HG03521 (cell line): Measurements from ENCODE around the gene CHAT.

Source experiments
- ATAC-seq: cut with Tn5 transposase; IDR thresholded peaks from one replicate; pipeline ENCODE4 v1.9.1; 2021; ENCODE audit warnings: mild to moderate bottlenecking, moderate library complexity; ENCODE audit not compliant: unreplicated experiment

Gene CHAT

DNA sequence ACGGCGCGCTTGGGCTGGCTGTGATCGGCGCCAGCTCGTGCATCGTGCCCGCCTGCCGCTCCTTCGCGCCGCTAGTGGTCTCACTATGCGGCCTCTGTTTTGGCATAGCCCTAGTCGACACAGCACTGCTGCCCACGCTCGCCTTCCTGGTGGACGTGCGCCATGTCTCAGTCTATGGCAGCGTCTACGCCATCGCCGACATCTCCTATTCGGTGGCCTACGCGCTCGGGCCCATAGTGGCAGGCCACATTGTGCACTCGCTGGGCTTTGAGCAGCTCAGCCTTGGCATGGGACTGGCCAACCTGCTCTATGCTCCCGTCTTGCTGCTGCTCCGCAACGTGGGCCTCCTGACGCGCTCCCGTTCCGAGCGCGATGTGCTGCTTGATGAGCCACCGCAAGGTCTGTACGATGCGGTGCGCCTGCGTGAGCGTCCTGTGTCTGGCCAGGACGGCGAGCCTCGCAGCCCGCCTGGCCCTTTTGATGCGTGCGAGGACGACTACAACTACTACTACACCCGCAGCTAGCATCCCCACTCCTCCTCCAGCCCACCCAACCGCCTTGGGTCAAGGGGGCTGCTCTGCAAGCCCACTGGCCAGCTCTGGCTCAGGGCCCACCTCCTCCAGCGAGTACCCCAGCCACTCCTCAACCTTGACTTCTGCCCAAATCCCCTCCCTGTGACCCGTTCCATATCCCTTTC is 1.9 kb upstream of the CHAT start:
- ATAC-seq, result no peak

DNA sequence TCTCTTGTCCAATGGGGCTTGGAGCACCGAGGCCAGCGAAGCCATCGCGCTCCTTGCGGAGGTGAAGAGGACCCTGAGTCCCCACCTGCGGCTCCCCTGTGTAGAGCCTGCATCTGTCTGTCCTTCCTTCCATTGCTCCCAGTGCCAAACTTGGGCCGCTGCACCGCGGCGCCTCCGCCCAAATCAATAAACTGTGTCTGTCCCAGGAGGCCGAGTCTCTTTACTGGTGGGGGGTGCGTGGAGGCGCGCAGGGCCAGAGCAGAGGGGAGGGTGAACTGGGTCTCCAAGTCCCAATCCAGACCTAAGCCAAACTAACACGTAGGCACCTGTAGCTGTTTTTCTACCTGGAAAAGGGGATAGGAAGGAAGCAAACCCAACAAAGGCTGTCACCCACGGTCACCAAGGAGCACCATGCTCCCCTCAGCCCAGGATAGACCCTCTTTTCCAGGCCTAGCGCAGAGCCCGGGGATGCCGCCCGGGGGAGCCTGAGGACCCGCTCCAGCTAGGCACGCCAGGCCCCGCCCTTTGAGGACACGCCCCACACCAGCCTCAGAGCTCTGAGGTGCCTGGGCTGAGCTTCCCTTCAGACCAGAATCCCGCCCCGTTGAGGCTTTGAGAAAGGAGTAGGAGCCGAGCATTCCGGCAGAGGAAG is 1.2 kb upstream of the CHAT start:
- no peak for ATAC-seq

DNA sequence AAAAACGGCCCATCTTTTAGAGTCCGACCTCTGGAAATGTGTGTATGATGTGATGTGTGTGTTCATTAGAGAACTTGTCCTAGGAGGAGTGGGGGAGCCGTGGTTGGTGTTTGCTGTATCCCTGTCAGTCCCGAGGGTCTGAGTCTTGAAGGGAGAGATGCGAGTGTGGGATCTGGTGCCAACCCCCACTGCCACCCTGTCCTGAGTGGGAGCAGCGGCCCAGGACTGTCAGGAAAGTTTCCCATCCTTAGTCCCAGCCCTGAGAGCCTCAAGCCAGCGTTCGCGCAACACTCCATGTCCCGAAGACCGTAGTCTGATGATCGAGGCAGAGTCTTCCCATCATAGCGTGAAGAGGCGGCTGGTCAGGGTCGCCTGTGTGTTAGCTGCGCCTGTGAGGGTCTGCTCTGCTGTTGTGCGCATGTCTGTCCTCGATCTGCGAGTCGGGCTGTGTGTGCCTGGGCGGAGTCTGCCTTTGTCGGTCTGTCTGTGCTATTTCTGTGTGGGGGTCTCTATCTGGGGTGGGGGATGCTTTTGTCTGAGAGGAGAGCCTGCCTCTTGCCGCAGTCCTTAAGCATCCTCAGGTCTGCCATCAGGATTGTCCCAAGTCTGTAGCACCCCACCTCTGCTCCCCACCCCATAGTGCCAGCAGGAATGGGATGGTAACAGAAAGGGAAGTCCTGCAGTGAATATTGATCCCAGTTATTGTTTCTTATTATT is 514 bp upstream of the CHAT start:
- ATAC-seq, result no peak

DNA sequence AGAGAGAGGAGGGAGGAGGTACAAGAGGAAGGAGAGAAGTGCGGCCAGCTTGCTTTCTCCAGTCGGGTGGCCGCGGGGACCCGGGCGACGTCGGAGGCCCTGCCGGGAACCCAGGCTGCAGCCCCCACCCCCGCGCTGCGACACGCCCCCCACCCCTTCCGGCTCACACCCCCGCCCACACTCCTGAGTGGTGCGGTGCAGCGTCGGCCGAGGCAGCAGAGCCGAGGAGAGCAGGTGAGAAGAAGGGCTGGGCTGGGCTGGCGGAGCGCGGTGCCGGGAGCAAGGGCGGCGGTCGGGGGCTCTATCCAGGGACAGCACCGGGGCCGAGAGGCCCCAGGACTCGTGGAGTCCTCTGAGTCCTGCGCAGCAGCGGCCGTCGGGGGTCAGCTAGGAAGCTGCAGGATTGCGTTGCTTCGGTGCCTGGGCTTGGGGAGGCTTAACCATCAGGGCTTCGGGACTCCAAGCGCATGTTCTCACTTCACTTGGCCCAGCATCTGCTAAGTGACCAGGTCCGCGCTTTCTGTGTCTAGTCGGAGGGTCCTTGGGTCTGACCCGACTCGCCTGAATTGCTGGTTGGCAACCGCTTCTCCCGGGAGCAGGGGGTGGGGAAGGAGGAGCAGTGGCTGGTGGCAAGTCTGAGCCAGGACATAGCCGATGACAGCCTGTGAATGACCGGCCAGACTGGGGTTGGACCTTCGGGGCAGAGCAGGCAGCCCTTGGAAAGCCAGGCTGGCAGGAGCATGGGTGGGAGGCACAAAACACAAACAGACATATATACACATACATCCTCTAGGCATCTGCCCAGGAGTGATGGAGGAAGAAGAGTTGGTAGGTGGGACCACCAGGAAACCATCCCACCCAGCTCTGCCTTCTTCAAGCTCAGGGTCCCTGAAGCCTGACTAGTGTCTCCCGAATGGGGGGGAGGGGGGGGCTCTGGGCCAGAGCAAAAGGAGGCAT is 683 bp downstream of the CHAT start:
- no peak for ATAC-seq

DNA sequence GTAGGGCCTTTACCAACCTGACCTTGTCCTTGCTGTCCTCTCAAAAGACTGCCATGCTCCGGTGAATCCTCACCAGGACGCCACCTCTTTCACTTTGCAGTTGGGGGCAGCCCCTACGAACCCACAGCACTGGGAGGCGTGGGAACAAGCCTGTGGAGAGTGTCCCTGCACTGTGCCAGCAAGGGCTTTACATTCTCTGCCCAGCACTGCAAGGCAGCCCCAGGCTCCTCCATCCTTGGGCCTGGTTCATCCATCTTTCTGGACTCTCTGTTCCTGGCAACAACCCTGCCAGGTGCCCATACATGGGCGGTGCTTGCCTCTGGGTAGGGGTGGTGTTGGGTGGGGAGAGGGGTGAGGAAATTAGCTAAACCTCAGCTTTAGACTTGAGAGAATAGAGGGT is 1.4 kb downstream of the CHAT start:
- no peak for ATAC-seq

DNA sequence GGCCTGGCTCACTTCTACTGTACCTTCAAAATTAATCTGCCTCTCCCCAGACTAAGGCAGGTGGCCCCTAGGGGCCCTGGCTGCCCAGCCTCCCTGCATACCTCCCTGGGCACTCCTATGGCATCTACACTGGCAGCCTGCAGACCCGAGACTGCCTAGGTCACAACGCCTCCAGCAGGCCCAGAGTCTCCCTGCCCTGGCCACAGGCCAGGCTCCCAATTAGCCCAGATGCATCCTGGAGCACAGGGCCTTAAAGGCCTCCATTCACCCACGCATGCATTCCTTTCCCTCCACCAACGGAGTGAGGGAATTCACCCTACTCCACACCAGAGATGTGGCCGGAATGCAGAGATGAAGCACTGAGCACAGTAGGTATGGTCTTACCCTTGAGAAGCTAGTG is 1.9 kb downstream of the CHAT start:
- ATAC-seq, result no peak

DNA sequence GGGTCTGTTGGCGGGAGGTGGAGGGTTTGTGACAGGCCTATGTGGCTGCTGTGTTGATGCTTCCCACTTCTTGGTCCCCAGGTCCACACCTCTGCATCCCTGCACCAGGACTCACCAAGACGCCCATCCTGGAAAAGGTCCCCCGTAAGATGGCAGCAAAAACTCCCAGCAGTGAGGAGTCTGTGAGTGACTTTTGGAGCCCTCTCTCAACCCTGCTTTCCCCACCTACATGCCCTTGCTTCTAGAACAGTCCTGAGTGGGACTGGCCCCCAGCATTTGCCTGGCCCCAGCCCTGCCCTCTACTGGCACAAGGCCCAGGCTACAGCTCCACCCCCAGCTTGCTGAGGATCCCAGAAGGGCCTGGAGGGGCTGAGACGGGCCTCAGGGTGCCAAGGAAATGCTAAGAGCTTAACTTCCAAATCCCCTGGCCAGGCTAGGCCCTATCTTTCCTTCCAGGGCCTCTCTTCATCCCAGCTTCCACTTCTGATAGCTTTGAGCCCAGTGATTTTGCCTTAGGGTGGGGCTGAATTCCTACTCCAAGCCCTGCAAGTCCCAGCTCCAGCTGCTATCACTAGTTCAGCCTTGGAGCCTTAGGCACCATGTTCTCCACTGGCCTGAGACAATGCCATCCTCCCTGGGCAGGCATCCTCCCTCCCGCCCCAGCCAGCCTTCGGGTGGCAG is 2.7 kb downstream of the CHAT start:
- no peak for ATAC-seq

DNA sequence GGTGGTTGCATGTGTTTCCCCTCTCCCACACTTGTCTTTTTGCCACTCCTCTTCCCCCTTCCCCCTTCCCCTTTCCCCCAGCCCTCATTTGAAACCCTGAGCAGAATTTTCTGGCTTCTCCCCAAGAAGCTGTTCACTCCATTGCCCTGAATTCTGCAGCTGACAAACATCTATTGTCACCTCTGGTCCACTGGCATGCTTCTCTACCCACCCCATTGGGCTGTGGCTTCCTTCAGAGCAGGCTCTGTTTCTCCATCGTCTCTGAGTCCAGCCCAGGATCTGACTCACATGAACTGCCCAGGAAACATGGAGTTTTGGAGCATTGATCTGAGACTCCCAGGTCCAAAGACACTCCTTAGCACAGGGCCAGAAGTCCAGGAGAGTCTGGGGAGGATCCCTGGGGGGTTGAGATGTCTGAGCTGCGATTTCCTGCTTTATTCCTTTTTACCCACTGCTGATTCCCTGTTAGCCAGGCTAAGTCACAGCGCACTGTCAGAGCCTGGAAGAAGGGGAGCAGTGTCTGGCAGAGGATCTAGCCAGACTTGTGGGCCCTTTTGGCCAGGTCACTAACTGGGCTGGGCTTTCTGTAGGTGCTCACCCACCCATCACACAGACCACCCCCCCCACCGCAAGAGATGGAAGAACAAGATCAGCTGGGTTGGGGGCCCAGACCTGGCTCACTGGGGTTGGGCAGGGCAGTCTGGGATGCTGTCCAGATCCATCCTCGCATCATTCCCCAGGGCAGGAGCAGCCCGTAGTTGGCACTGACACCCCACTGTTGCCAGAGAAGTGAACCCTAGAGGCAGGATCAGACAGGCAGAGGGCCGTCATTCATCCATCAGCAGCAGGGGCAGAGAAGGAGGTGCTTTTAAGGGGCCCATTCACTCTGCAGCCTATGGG is 3.5 kb downstream of the CHAT start:
- ATAC-seq, result no peak

DNA sequence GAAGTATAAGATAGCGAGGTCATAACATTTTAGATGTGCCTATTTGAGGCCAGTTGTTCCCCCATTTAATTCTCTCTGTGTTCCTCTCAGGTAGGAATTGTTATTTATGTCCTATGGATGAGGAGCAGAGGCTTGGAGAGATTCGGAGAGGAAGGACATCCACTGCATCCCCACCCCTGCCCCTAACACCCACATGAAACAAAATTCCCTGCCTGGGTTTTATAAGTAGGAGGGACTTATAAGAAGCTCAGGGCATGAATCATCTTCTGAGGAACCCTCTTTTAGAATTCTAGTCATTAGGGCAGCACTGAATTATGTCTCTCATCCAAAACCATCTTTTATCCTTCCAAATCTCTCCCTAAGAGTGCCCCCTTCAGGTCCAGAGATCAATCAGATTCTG is 5.0 kb downstream of the CHAT start:
- no peak for ATAC-seq

DNA sequence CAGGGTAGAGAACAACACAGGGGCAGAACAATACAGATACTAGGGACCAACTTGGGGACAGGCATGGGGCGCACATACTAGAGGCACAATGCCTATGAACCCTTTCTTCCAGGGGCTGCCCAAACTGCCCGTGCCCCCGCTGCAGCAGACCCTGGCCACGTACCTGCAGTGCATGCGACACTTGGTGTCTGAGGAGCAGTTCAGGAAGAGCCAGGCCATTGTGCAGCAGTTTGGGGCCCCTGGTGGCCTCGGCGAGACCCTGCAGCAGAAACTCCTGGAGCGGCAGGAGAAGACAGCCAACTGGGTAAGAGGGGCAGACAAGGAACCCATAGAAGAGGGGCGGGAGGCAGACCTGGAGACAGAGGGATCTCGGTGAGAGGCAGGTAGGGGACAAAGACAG is 5.8 kb downstream of the CHAT start:
- no peak for ATAC-seq

DNA sequence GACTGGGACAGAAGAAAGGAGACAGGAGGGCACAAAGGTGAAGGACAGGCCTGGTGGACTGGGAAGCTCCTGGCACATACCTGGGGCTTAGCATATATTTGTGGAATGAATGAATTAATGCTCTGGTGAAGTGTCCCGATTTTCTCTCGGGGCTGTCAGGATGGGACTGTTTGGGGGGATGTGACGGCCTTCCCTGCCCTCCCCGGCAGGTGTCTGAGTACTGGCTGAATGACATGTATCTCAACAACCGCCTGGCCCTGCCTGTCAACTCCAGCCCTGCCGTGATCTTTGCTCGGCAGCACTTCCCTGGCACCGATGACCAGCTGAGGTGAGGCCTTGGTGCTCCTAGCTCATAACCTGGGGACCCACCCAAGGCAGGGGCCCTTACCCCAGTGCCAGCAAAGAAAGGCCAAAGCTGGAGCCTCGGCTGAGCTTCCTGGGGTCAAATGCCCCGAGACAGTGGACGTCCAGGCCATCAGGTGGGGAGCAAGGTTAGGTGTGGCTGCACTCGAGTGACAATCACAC is 6.5 kb downstream of the CHAT start:
- ATAC-seq, result no peak

DNA sequence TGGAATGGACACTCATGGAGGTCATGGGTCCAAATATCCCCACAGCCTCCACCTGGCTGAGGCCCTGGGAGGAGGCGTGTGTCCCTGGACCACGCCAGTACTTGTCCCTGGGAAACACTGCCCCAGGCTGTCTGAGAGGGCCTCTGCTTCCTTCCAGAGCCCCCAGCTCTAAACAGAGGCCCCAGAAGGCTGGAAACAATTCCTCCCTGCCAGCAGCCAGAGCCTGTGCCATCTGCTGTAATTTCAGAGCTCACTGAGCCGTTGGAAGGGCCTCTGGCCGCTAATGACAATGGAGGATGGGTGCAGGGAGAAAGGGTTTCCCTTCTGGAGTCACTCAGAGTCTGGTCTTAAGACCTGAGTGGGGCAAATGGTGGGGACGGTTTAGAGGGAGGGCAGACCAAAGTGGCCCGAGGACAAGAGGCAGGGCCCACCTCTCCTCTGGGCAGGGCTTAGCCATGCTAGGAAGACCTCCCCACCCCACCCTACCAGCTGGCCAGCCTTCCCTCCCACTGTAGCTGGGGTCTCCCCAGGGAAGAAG is 7.1 kb downstream of the CHAT start:
- ATAC-seq, result no peak

DNA sequence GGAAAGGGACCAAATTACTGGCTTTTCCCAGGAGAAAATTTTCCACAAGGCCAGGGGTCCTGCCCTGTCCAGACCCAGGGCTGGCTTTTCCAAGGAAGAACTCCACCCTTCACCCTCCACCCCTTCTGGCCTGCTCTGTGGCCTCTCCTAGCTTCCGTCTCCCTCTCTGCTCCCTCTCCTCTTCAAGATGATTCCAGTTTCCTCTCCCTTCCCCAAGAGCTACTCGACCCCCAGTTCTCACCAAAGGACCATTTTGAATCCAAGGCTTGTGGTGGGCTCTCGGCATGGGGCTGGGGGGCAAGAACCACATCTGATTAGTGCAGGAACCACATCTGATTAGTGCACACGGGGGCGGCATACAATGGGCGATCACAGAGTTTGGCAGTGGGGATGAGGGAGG is 7.7 kb downstream of the CHAT start:
- no peak for ATAC-seq

DNA sequence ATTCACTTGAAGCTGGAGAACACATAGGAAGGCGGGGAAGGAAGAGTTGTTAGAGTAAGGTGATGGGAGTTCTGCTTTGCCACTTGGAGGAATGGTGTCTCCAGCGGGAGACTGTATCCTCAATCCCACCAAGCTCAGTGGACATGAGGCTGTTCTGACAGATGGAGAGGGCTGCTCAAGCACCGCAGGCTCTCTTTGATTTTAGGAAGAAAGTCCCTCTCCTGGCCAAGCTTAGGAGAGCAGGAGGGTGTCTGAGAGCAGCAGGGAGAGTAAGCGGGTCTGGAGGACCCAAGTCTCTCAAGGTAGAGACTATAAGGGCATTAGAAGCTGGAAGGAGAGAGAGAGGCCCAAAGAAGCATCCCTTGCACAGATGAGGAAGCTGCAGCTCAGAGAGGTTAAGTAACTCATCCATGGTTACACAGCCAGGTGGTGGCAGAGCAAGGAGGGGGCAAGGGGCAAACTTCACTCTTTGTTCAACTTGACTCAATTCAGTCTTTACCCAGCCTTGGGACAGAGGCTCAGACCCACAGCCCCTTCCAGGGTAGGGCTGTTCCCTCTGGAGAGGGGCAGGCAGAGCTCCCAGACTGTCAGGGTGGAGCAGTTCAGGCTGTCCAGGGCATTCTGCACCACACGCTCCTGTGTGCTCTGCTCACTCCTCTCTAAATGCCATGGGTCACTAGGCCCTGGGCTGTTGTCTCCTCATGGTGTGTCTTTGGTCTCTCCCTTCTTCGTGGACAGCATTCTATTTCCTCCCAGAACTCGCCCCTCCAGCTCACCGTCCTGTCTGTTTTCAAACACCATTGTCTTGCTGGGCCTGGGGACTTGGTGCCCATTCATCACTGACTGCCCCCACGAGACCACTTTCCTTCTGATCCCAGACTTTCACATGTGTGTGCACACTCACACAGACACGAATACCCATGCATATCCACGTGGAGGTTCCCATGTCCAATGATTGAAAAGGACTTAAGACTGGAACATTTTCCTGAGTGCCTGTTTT is 8.9 kb downstream of the CHAT start:
- ATAC-seq, result no peak

DNA sequence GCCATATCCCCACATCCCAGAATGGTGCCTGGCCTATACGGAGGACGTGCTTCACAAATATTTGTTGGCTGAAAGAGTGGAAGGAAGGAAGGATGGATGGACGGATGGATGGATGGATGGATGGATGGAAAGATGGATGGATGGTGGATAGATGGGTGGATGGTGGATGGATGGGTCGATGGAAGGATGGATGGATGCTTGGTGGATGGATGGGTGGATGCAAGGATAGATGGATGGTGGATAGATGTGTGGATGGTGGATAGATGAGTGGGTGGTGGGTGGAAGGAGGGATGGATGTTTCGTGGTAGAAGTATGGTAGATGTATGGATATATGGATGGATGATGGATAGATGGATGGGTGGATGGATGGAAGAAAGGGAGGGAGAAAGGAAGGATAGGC is 10.8 kb downstream of the CHAT start:
- ATAC-seq, result no peak

DNA sequence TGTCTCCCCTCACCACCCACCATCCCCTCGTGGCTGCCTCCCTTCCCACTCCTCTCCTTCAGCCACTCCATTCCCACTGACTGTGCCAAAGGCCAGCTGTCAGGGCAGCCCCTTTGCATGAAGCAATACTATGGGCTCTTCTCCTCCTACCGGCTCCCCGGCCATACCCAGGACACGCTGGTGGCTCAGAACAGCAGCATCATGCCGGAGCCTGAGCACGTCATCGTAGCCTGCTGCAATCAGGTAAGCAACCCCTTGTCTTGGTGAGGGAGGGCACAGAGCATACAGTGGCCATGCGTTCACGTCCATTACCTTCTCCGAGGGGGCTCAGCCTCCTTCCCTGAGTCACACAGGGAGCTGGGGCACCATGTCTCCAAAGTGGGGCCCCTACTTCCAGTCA is 11.6 kb downstream of the CHAT start:
- ATAC-seq, result no peak

DNA sequence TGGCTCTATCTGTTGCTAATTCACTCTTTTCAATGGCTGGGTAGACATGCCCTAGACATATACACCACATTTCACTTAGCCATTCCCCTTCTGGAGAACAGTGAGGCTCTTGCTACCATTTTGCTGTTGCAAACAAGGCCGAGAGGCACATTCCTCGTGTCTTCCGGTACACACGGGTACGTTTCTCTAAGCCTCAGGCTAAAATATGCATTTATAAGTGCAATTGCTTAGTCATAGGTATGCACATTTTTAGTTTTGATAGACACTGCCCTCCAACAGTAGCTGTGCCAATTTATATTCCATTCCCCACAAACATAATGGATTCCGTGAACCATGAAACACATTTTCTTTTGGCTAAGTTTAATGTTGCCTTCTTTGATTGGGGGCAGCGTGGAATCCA is 13.2 kb downstream of the CHAT start:
- no peak for ATAC-seq
